ENCODE results near the gene PDCD10.

- TF ChIP-seq, protein P1, sequence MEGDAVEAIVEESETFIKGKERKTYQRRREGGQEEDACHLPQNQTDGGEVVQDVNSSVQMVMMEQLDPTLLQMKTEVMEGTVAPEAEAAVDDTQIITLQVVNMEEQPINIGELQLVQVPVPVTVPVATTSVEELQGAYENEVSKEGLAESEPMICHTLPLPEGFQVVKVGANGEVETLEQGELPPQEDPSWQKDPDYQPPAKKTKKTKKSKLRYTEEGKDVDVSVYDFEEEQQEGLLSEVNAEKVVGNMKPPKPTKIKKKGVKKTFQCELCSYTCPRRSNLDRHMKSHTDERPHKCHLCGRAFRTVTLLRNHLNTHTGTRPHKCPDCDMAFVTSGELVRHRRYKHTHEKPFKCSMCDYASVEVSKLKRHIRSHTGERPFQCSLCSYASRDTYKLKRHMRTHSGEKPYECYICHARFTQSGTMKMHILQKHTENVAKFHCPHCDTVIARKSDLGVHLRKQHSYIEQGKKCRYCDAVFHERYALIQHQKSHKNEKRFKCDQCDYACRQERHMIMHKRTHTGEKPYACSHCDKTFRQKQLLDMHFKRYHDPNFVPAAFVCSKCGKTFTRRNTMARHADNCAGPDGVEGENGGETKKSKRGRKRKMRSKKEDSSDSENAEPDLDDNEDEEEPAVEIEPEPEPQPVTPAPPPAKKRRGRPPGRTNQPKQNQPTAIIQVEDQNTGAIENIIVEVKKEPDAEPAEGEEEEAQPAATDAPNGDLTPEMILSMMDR (optimal IDR thresholded peaks at IDR 0.05 in 1 of 3, IDR thresholded peaks at IDR 0.05 in 1 of 3, conservative IDR thresholded peaks at IDR 0.05 in 1 of 3; ENCODE audit: extremely low read depth in 1 of 3, insufficient read depth in 2 of 3, low read length in 3 of 3): no peak
- TF ChIP-seq EZH2 (IDR thresholded peaks at IDR 0.05; ENCODE audit: low read length): no peak
Measured at GRCh38 chr3:167780214-167780883, 45.7 kb upstream of the PDCD10 start.

Data from keratinocyte (primary cell).